Thyroid gland (tissue), 4 donors: ENCODE measurements around the gene ZNF469.

Experiments
- CTCF ChIP-seq, 6 experiments: fragments of 200-600 bp in 3 of 6; fragments of 450-650 bp in 3 of 6; sonication (generic) in 3 of 6; IDR thresholded peaks; one replicate each; pipeline ENCODE4 v1.5.1; 2016 to 2019; ENCODE audit warnings: antibody characterized with exemption in 6 of 6, mild to moderate bottlenecking in 2 of 6, inconsistent platforms in 1 of 6, moderate library complexity in 1 of 6
- POLR2A ChIP-seq, 2 donors: fragments of 450-650 bp; IDR thresholded peaks; one replicate each; pipeline ENCODE4 v1.6.1; 2017; ENCODE audit warnings: antibody characterized with exemption in 2 of 2, mild to moderate bottlenecking in 2 of 2, moderate library complexity in 1 of 2

- TF ChIP-seq CTCF (IDR thresholded peaks at IDR 0.05) (no peak), POLR2A (IDR thresholded peaks at IDR 0.05) (no peak)
Observed at GRCh38 chr16:88398170-88398873, 15.6 kb downstream of the ZNF469 start.
